RWPE1 (cell line): ENCODE data around the gene CYB561D2.
"Not testable (repeated sequence)": the region's sequence is repeated elsewhere in the genome, so short reads cannot be mapped to it uniquely, and the experiment has no call there.

Experiments used
- CTCF ChIA-PET: fragments of 350-600 bp; sonication (Branson Sonifier 250); formaldehyde crosslinking; extraction: SDS; loops from one replicate; lab custom pipeline; 2021; lab: Yijun Ruan, JAX
- POLR2A ChIA-PET: fragments of 400-600 bp; formaldehyde crosslinking; extraction: SDS; loops from one replicate; lab custom pipeline; 2020; ENCODE audit warnings: antibody characterized with exemption; ENCODE audit not compliant: low non-redundant PET; lab: Yijun Ruan, JAX
- DNase-seq: peaks from one replicate; pipeline ENCODE4 v3.0.0; 2012; ENCODE audit warnings: low spot score
- H3K27ac ChIP-seq: fragments of 450-650 bp; 2 replicates; pipeline ENCODE4 v1.5.1; 2017
- CTCF ChIP-seq: fragments of 450-650 bp; conservative IDR thresholded peaks from 2 replicates; pipeline ENCODE4 v1.5.1; 2017; ENCODE audit warnings: low read depth, mild to moderate bottlenecking

The CYB561D2 gene

GRCh38 chr3:50350527-50351322 is at the start of gene CYB561D2, which contains the start of gene NPRL2:
Gene CYB561D2, plus strand, starts transcription at chr3:50350862. Its CDS starts 572 bp downstream, at chr3:50351434.
Gene NPRL2, minus strand, starts transcription at chr3:50350775. Its CDS starts 123 bp downstream, at chr3:50350652.
- CTCF ChIA-PET = interaction anchor here (0.6 to 0.9 kb wide), 3 partner anchors 26 to 200 kb away, joined by 3 read pairs; no protein-coding TSS in a partner anchor
- no peak for TF ChIP-seq CTCF
- POLR2A ChIA-PET = interaction anchor here (0.9 kb wide), 1 partner anchor 10 kb away, joined by 3 read pairs; the partner anchor contains the start of gene RASSF1
- peak; percentile 81 for DNase-seq
- H3K27ac ChIP-seq = peak within 1 kb of the TSS; percentile 95

GRCh38 chr3:50302095-50303012 is 48.3 kb upstream of the CYB561D2 start:
- CTCF ChIA-PET = no interaction called here
- DNase-seq = no peak
- no peak for TF ChIP-seq CTCF
- POLR2A ChIA-PET = no interaction called here
- peak overlapping the region; percentile 93 for H3K27ac ChIP-seq

- CTCF ChIA-PET = interaction anchor here (0.6 kb wide), 1 partner anchor 784 kb away, joined by 3 read pairs; no protein-coding TSS in a partner anchor
- DNase-seq = no peak
- peak within 1 kb of the TSS; percentile 93 for H3K27ac ChIP-seq
- POLR2A ChIA-PET = no interaction called here
- no peak; the same call in 1 of the 2 replicates for TF ChIP-seq CTCF
These were observed 47.4 kb upstream of the CYB561D2 start, which contains the start of gene HYAL1 for GRCh38 chr3:50303013-50303815. Gene HYAL1, minus strand, starts transcription at chr3:50303574. Its CDS starts 618 bp downstream, at chr3:50302956.

- no peak for TF ChIP-seq CTCF
- ChIA-PET CTCF (interaction anchor here (0.6 kb wide), 1 partner anchor 19 kb away, joined by 5 read pairs; no protein-coding TSS in a partner anchor), POLR2A (no interaction called here)
- H3K27ac ChIP-seq = no peak overlapping the region
- no peak for DNase-seq
These were observed 46.1 kb upstream of the CYB561D2 start for GRCh38 chr3:50304601-50305000.

- DNase-seq, CTCF ChIA-PET: not testable (repeated sequence)
These were observed 38.6 kb upstream of the CYB561D2 start for GRCh38 chr3:50312041-50312440.

GRCh38 chr3:50314342-50314741 is 36.3 kb upstream of the CYB561D2 start:
- DNase-seq = no peak
- ChIA-PET CTCF (no interaction called here), POLR2A (no interaction called here)
- peak overlapping the region; percentile 97 for H3K27ac ChIP-seq
- TF ChIP-seq CTCF = no peak

More at GRCh38 chr3:50312041-50312440, 38.6 kb upstream of the CYB561D2 start:
- POLR2A ChIA-PET, H3K27ac ChIP-seq: not testable (repeated sequence)
